T47D (cell line): ENCODE results near the gene SYT14.
"Not testable (repeated sequence)": the region's sequence is repeated elsewhere in the genome, so short reads cannot be mapped to it uniquely, and the experiment has no call there.

Experiments used
- DNase-seq, 2 experiments: peaks; one replicate each; pipeline versions ENCODE4 v3.0.0 to v3.0.0-alpha.2; 2011 to 2012; ENCODE audit warnings: low read depth in 1 of 2, low spot score in 1 of 2
- JUND ChIP-seq: IDR thresholded peaks from 2 replicates; pipeline ENCODE4 v1.6.1; 2012; ENCODE audit warnings: low read depth
- in situ Hi-C: cut with HindIII; loops from 2 replicates; pipeline ENCODE4 v1.10.0; 2016; ENCODE audit warnings: low sequenced_read_pairs, low pct_unique_long_range_greater_than_20kb

The SYT14 gene

GRCh38 chr1:210072129-210072528 lies 134.1 kb downstream of the SYT14 start:
- TF ChIP-seq JUND, result no peak
- DNase-seq, result no peak
- in situ Hi-C loops, result no loop called here

GRCh38 chr1:210072896-210073504 lies 135.0 kb downstream of the SYT14 start:
- in situ Hi-C loops, result no loop called here
- no peak for TF ChIP-seq JUND
- no peak for DNase-seq

- in situ Hi-C loops, result no loop called here
- TF ChIP-seq JUND, result no peak
- no peak for DNase-seq
These were observed 136.9 kb downstream of the SYT14 start for GRCh38 chr1:210074904-210075303.

GRCh38 chr1:210076620-210077019 lies 138.6 kb downstream of the SYT14 start:
- in situ Hi-C loops, result no loop called here
- TF ChIP-seq JUND, result no peak
- no peak for DNase-seq

GRCh38 chr1:210081494-210081893 lies 143.5 kb downstream of the SYT14 start:
- no peak for DNase-seq
- in situ Hi-C loops, result no loop called here

GRCh38 chr1:210085359-210085758 lies 147.3 kb downstream of the SYT14 start:
- TF ChIP-seq JUND, result no peak
- in situ Hi-C loops, result no loop called here
- DNase-seq, result no peak

More at GRCh38 chr1:210081494-210081893, 143.5 kb downstream of the SYT14 start:
- no peak for TF ChIP-seq JUND

- no peak for DNase-seq
- TF ChIP-seq JUND, result no peak
- in situ Hi-C loops, result no loop called here
These were observed 149.0 kb downstream of the SYT14 start for GRCh38 chr1:210087058-210087457.

GRCh38 chr1:210089855-210090254 lies 151.8 kb downstream of the SYT14 start:
- peak in 1 of 2 experiments; percentile 73 for DNase-seq
- TF ChIP-seq JUND, result no peak
- in situ Hi-C loops, result no loop called here

- DNase-seq, result no peak
- no peak for TF ChIP-seq JUND
- in situ Hi-C loops, result no loop called here
These were observed 154.3 kb downstream of the SYT14 start for GRCh38 chr1:210092366-210092765.

- DNase-seq, result no peak
These were observed 155.4 kb downstream of the SYT14 start for GRCh38 chr1:210093461-210093860.

GRCh38 chr1:210098356-210098755 lies 160.3 kb downstream of the SYT14 start:
- in situ Hi-C loops, result no loop called here
- no peak for DNase-seq
- no peak for TF ChIP-seq JUND

More at GRCh38 chr1:210093461-210093860, 155.4 kb downstream of the SYT14 start:
- in situ Hi-C loops, result no loop called here
- TF ChIP-seq JUND, result no peak

GRCh38 chr1:210099921-210100320 lies 161.9 kb downstream of the SYT14 start:
- TF ChIP-seq JUND, result no peak
- in situ Hi-C loops, result no loop called here
- peak in 1 of 2 experiments; percentile 15 for DNase-seq

GRCh38 chr1:210104103-210104502 lies 166.1 kb downstream of the SYT14 start:
- TF ChIP-seq JUND, result no peak
- in situ Hi-C loops, result no loop called here
- DNase-seq, result no peak

GRCh38 chr1:210112906-210113305 lies 174.9 kb downstream of the SYT14 start:
- DNase-seq, in situ Hi-C loops: not testable (repeated sequence)
